ENCODE results near the gene PCDHB7.
"Not testable (repeated sequence)": the region's sequence is repeated elsewhere in the genome, so short reads cannot be mapped to it uniquely, and the experiment has no call there.

DNA sequence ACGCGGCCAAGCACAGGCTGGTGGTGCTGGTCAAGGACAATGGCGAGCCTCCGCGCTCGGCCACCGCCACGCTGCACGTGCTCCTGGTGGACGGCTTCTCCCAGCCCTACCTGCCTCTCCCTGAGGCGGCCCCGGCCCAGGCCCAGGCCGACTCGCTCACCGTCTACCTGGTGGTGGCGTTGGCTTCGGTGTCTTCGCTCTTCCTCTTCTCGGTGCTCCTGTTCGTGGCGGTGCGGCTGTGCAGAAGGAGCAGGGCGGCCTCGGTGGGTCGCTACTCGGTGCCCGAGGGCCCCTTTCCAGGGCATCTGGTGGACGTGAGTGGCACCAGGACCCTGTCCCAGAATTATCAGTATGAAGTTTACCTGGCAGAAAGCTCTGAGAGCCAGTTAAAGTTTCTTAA lies 14.5 kb upstream of the PCDHB7 start:
- TF ChIP-seq, protein P1, sequence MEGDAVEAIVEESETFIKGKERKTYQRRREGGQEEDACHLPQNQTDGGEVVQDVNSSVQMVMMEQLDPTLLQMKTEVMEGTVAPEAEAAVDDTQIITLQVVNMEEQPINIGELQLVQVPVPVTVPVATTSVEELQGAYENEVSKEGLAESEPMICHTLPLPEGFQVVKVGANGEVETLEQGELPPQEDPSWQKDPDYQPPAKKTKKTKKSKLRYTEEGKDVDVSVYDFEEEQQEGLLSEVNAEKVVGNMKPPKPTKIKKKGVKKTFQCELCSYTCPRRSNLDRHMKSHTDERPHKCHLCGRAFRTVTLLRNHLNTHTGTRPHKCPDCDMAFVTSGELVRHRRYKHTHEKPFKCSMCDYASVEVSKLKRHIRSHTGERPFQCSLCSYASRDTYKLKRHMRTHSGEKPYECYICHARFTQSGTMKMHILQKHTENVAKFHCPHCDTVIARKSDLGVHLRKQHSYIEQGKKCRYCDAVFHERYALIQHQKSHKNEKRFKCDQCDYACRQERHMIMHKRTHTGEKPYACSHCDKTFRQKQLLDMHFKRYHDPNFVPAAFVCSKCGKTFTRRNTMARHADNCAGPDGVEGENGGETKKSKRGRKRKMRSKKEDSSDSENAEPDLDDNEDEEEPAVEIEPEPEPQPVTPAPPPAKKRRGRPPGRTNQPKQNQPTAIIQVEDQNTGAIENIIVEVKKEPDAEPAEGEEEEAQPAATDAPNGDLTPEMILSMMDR (IDR thresholded peaks at IDR 0.05), result not testable (repeated sequence)
- not testable (repeated sequence) for TF ChIP-seq POLR2A (IDR thresholded peaks at IDR 0.05)
